ENCODE results near the gene CDK14. TPM values are rescaled to one million over a fixed set of nuclear protein-coding genes. Genes with fewer than 3 reads are reported as not detected.
"Not testable (repeated sequence)": the region's sequence is repeated elsewhere in the genome, so short reads cannot be mapped to it uniquely, and the experiment has no call there.

Gene CDK14
- total and polyA plus RNA-seq, 8 donors: 0.58 to 43.9 (median 12.2) TPM

DNA sequence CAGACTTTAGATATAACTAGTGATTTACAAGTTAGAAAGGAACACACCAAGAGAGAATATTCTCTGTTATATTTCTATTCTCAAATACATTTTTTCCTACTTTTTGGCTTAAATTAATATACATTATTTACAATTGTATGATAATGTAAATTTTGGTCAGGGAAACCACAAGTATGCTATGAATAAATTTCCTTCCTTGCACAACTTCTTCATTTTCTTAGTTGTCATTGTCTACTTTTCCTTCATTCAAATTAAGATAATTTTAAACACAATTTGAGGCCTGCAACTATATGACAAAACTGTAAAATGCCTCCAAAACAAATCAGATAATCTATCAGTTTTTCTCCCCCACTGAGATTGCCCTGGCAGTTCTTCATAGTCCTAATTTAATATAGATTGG lies 131.3 kb downstream of the CDK14 start:
- Histone ChIP-seq H3K9me3 (peaks cover 0 to 6% (median 0%) of the 10 kb centered on the region in 4 donors), H3K27me3 (no peaks in the 10 kb centered on the region), H3K36me3 (no peaks in the 10 kb centered on the region), H3K27ac (peak overlapping the region in 3 of 5 donors; percentile 47 to 59 (median 58)), H3K4me1 (peaks cover 12 to 54% (median 20%) of the 10 kb centered on the region in 4 donors), H3K4me3 (no peak overlapping the region)
- DNase-seq: no peak
- intact Hi-C loops (cut with DNase I; ENCODE audit: low total_unique reads): no loop called here
- no peak for TF ChIP-seq POLR2AphosphoS5 (IDR thresholded peaks at IDR 0.05)
- TF ChIP-seq EP300 (IDR thresholded peaks at IDR 0.05): no peak
- TF ChIP-seq POLR2A (IDR thresholded peaks at IDR 0.05): no peak
- TF ChIP-seq, protein P1, sequence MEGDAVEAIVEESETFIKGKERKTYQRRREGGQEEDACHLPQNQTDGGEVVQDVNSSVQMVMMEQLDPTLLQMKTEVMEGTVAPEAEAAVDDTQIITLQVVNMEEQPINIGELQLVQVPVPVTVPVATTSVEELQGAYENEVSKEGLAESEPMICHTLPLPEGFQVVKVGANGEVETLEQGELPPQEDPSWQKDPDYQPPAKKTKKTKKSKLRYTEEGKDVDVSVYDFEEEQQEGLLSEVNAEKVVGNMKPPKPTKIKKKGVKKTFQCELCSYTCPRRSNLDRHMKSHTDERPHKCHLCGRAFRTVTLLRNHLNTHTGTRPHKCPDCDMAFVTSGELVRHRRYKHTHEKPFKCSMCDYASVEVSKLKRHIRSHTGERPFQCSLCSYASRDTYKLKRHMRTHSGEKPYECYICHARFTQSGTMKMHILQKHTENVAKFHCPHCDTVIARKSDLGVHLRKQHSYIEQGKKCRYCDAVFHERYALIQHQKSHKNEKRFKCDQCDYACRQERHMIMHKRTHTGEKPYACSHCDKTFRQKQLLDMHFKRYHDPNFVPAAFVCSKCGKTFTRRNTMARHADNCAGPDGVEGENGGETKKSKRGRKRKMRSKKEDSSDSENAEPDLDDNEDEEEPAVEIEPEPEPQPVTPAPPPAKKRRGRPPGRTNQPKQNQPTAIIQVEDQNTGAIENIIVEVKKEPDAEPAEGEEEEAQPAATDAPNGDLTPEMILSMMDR (IDR thresholded peaks at IDR 0.05): no peak

DNA sequence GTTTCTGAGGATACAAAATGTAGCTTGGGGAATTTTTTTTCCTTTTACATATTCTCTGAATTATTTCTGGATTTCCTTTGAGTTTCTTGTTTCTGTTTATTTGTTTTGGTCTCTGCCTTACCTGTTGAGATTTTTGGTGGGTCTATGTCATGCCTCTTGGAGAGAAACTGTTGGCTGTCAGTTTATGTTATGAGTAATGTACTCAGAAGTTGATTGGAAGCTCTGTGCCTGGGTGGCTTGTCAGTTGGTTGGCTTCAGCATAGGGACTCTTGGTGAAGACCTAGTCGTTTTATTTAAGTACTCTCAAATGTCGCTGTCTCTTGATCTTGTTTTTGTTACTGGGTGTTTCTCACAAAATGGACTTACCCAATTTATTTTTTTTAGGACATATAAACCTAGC lies 132.4 kb downstream of the CDK14 start:
- H3K27ac ChIP-seq: no peak overlapping the region
- TF ChIP-seq POLR2A (IDR thresholded peaks at IDR 0.05) (no peak), POLR2AphosphoS5 (IDR thresholded peaks at IDR 0.05) (no peak), EP300 (IDR thresholded peaks at IDR 0.05) (no peak)
- TF ChIP-seq, protein P1 (IDR thresholded peaks at IDR 0.05): no peak
- DNase-seq: no peak
- H3K4me1 ChIP-seq: peaks cover 12 to 44% (median 20%) of the 10 kb centered on the region in 4 donors
- 84 to 95% (median 89%) methylated on average over 2 of the region's 2 CpGs for WGBS, 5 donors
- peaks cover 0 to 6% (median 0%) of the 10 kb centered on the region in 4 donors for H3K9me3 ChIP-seq
- no peak overlapping the region for H3K4me3 ChIP-seq
- intact Hi-C loops (cut with DNase I; ENCODE audit: low total_unique reads): no loop called here
- no peaks in the 10 kb centered on the region for H3K36me3 ChIP-seq
- no peaks in the 10 kb centered on the region for H3K27me3 ChIP-seq

DNA sequence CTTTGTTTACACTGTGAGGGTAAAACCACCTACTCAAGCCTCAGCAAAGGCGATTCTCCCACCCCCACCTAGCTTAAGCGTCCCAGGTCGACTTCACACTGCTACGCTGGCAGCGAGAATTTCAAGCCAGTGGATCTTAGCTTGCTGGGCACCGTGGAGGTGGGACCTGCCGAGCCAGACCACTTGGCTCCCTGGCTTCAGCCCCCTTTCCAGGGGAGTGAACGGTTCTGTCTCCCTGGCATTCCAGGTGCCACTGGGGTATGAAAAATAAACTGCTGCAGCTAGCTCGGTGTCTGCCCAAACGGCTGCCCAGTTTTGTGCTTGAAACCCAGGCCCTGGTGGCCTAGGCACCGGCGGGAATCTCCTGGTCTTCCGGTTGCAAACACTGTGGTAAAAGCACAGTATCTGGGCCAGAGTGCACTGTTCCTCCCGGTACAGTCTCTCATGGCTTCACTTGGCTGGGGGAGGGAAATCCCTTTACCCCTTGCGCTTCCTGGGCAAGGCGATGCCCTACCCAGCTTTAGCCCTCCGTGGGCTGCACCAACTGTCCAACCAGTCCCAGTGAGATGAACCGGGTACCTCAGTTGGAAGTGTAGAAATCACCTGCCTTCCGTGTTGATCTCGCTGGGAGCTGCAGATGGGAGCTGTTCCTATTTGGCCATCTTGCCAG lies 139.6 kb downstream of the CDK14 start:
- H3K27me3 ChIP-seq; H3K4me3 ChIP-seq; DNase-seq; H3K27ac ChIP-seq; H3K9me3 ChIP-seq; H3K4me1 ChIP-seq; intact Hi-C loops (cut with DNase I; ENCODE audit: low total_unique reads): not testable (repeated sequence)
- WGBS, 5 donors: 91 to 95% (median 92%) methylated on average over 17 to 20 of the region's 20 CpGs
- H3K36me3 ChIP-seq: peaks cover 0 to 10% (median 10%) of the 10 kb centered on the region in 4 donors

DNA sequence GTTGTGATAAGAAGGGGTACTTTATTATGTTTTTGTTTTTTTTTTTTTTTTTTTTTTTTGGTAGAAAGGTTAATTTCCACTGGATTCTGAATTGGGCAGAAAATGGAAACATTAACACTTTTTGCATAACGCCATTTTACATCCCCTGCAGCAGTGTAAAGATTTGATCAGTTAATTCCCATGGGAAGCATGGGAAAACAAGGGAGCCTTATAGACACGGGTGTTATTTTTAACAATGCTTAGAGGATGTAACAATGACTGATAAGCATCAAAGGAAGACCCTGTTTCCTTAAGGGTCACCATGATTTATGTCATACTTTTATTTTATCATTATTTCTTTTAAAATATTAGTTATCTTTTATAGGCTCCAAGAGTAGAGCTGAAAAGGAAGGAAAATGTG lies 140.2 kb downstream of the CDK14 start:
- H3K27ac ChIP-seq: no peak overlapping the region
- no peaks in the 10 kb centered on the region for H3K27me3 ChIP-seq
- DNase-seq: no peak
- TF ChIP-seq, protein P1 (IDR thresholded peaks at IDR 0.05): no peak
- TF ChIP-seq POLR2A (IDR thresholded peaks at IDR 0.05): no peak
- no peak for TF ChIP-seq POLR2AphosphoS5 (IDR thresholded peaks at IDR 0.05)
- TF ChIP-seq EP300 (IDR thresholded peaks at IDR 0.05): no peak
- H3K9me3 ChIP-seq: peaks cover 0 to 7% (median 0%) of the 10 kb centered on the region in 4 donors
- WGBS, 5 donors: 82 to 88% (median 88%) methylated on average over 2 of the region's 2 CpGs
- no peaks in the 10 kb centered on the region for H3K4me1 ChIP-seq
- peaks cover 0 to 10% (median 10%) of the 10 kb centered on the region in 4 donors for H3K36me3 ChIP-seq
- intact Hi-C loops (cut with DNase I; ENCODE audit: low total_unique reads): no loop called here
- no peak overlapping the region for H3K4me3 ChIP-seq

Data from stomach (tissue), 9 donors.